ENCODE measurements around the gene NFATC1.

DNA sequence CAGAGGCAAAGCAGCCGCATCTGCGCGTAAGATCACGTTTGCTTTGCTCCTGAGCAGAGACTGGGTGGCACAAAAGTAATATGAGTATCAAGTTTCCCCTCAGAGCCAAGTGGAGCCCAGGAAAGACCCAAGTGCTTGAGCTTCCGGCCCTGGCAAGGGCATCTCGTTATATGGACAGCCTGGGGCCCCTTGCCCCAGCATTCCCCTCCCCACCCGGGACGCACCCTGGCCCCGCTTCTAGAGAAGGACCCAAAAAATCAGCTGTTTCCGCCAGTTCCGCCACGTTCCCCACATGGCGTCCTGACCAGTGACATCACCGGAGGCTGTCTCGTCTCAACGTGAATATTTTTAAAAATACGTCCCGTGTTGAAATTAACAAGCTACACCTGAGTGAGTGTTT, 135.1 kb downstream of the NFATC1 start:
- TF ChIP-seq EZH2 (IDR thresholded peaks at IDR 0.05; ENCODE audit: insufficient read depth, poor library complexity, severe bottlenecking): no peak
- no peak for TF ChIP-seq EZH2phosphoT487 (IDR thresholded peaks at IDR 0.05; ENCODE audit: insufficient read depth, low read depth)
